ENCODE data around the gene TNS4. TPM values are rescaled to one million over a fixed set of nuclear protein-coding genes. Genes with fewer than 3 reads are reported as not detected.

TNS4 gene
- total RNA-seq, 1 experiment from 2014 or later, result 127 TPM

DNA sequence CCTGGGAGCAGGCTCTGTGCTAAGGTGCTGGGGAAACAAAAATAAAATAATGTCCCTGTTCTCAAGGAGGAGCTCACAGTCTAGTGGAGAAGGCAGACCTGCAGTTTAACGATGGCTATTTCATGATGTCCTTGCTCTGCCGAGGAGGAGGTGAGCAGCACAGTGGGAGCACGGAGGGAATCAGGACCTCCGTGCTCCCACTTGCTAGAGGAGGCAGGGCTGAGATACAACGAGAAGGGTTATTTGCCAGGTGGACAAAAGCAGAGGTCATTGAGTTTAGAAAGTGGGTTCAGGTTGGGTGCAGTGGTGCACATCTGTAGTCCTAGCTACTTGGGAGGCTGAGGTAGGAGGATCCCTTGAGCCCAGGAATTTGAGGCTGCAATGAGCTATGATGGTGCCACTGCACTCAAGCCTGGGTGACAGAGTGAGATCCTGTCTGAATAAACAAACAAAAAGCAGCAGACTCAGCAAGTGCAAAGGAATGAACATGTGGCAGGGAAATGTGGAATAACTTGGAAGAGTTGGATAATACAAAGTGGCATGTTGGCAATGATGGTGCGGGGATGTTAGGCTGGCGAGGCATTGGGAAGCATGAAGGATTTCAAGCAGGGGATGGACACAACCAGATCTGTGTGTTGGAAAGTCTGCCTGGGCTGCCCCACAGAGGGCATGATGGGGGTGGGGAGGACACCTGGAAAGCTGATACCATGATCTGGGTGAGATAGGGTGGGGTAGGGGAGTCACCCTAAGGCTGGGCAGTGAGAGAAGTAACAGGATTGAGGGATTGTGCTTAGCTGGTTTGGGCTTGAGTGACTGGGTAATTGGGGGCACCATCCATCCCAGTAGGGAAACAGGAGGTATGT lies 12.8 kb upstream of the TNS4 start:
- no peak overlapping the region for H3K4me3 ChIP-seq (ENCODE audit: low read length)
- BruUV-seq (replicated peaks), result no TSS peak
- DNase-seq (no peak), ATAC-seq (no peak)
- no peaks in the 10 kb centered on the region for H3K36me3 ChIP-seq (ENCODE audit: low read depth, low read length)
- intact Hi-C loops (cut with micrococcal nuclease), result no loop called here
- TF ChIP-seq EZH2phosphoT487 (IDR thresholded peaks at IDR 0.05; ENCODE audit: borderline replicate concordance, low read length), result no peak
- TF ChIP-seq EZH2 (IDR thresholded peaks at IDR 0.05; ENCODE audit: low read length, unreplicated experiment), result no peak
- TF ChIP-seq, protein P1, sequence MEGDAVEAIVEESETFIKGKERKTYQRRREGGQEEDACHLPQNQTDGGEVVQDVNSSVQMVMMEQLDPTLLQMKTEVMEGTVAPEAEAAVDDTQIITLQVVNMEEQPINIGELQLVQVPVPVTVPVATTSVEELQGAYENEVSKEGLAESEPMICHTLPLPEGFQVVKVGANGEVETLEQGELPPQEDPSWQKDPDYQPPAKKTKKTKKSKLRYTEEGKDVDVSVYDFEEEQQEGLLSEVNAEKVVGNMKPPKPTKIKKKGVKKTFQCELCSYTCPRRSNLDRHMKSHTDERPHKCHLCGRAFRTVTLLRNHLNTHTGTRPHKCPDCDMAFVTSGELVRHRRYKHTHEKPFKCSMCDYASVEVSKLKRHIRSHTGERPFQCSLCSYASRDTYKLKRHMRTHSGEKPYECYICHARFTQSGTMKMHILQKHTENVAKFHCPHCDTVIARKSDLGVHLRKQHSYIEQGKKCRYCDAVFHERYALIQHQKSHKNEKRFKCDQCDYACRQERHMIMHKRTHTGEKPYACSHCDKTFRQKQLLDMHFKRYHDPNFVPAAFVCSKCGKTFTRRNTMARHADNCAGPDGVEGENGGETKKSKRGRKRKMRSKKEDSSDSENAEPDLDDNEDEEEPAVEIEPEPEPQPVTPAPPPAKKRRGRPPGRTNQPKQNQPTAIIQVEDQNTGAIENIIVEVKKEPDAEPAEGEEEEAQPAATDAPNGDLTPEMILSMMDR (conservative IDR thresholded peaks at IDR 0.05; ENCODE audit: low read depth, low read length), result no peak
- no peaks in the 10 kb centered on the region for H3K9me2 ChIP-seq (replicated peaks; ENCODE audit: low read length)
- no peaks in the 10 kb centered on the region for H4K20me1 ChIP-seq (ENCODE audit: low read length)
- H3K27ac ChIP-seq (ENCODE audit: low read length), result no peak overlapping the region
- ChIA-PET CTCF (no interaction called here), POLR2A (ENCODE audit: unreplicated experiment) (interaction anchor here (0.5 kb wide), 1 partner anchor 305 kb away, joined by 3 read pairs; no protein-coding TSS in a partner anchor)
- H3K4me2 ChIP-seq (ENCODE audit: low read length), result no peak overlapping the region
- H3F3A ChIP-seq (ENCODE audit: low read length, unreplicated experiment), result peaks cover 5% of the 10 kb centered on the region
- H3K9me3 ChIP-seq (ENCODE audit: low read length), result no peaks in the 10 kb centered on the region
- H3K79me2 ChIP-seq (ENCODE audit: low read length), result peaks cover 5% of the 10 kb centered on the region
- no peaks in the 10 kb centered on the region for H3K27me3 ChIP-seq (ENCODE audit: low read length)
- H3K9ac ChIP-seq (ENCODE audit: low read length), result no peak overlapping the region
- H2AFZ ChIP-seq (ENCODE audit: low read length), result no peak overlapping the region
- H3K4me1 ChIP-seq (ENCODE audit: insufficient read depth, low read length), result peaks cover 83% of the 10 kb centered on the region

DNA sequence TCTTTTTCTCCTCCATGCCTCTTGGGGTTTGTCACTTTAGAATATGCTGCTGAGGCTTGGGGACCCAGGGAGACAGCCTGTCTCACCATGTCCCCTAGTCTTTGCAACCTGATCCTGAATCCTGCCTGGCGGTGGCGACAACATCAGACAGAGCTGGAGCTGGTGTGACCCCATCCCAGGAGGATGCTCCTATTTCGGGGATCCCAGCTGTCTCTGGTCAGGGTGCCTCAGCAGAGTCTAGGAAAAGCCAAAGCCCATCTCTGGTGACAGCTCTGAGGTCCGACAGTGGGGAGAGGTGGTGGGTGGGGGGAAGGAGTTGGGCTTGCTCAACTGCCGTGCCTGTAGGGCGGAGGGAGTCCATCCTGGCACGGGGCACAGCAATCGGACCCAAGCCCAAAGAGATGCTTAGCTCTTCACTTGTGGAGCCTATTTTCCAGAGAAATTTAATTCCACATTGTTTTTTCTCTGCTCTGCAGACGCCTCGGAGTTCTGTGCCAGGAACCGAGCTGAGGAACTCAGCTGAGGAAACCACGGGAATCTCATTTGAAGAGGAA lies 10.3 kb upstream of the TNS4 start:
- no TSS peak for BruUV-seq (replicated peaks)
- no peaks in the 10 kb centered on the region for H4K20me1 ChIP-seq (ENCODE audit: low read length)
- DNase-seq (no peak), ATAC-seq (no peak)
- no peaks in the 10 kb centered on the region for H3K9me2 ChIP-seq (replicated peaks; ENCODE audit: low read length)
- H3K4me2 ChIP-seq (ENCODE audit: low read length), result peak overlapping the region; percentile 28
- POLR2A ChIA-PET (ENCODE audit: unreplicated experiment), result interaction anchor here (0.6 kb wide), 1 partner anchor 15 kb away, joined by 3 read pairs; no protein-coding TSS in a partner anchor
- H3K36me3 ChIP-seq (ENCODE audit: low read depth, low read length), result no peaks in the 10 kb centered on the region
- intact Hi-C loops (cut with micrococcal nuclease), result no loop called here
- H2AFZ ChIP-seq (ENCODE audit: low read length), result no peak overlapping the region
- H3F3A ChIP-seq (ENCODE audit: low read length, unreplicated experiment), result no peaks in the 10 kb centered on the region
- H3K27ac ChIP-seq (ENCODE audit: low read length), result peak overlapping the region; percentile 91
- H3K9ac ChIP-seq (ENCODE audit: low read length), result peak overlapping the region; percentile 12; the same call in 1 of the 2 replicates
- no peak overlapping the region for H3K4me3 ChIP-seq (ENCODE audit: low read length)
- H3K27me3 ChIP-seq (ENCODE audit: low read length), result no peaks in the 10 kb centered on the region
- H3K9me3 ChIP-seq (ENCODE audit: low read length), result no peaks in the 10 kb centered on the region
- no peaks in the 10 kb centered on the region; the same call in 1 of the 2 replicates for H3K79me2 ChIP-seq (ENCODE audit: low read length)
- CTCF ChIA-PET, result no interaction called here
- TF ChIP-seq EZH2phosphoT487 (IDR thresholded peaks at IDR 0.05; ENCODE audit: borderline replicate concordance, low read length) (no peak), EZH2 (IDR thresholded peaks at IDR 0.05; ENCODE audit: low read length, unreplicated experiment) (no peak)
- TF ChIP-seq, protein P1 (conservative IDR thresholded peaks at IDR 0.05; ENCODE audit: low read depth, low read length), result no peak
- peaks cover 58% of the 10 kb centered on the region for H3K4me1 ChIP-seq (ENCODE audit: insufficient read depth, low read length)
